Measurements from ENCODE around the gene SLU7.

GRCh38 chr5:160445132-160445531, 26.3 kb upstream of the SLU7 start:
- no peak for TF ChIP-seq CTCF (IDR thresholded peaks at IDR 0.05)
- TF ChIP-seq EZH2 (IDR thresholded peaks at IDR 0.05), result no peak
- TF ChIP-seq EZH2phosphoT487 (IDR thresholded peaks at IDR 0.05), result no peak
